ENCODE results near the gene PKN2.

DNA sequence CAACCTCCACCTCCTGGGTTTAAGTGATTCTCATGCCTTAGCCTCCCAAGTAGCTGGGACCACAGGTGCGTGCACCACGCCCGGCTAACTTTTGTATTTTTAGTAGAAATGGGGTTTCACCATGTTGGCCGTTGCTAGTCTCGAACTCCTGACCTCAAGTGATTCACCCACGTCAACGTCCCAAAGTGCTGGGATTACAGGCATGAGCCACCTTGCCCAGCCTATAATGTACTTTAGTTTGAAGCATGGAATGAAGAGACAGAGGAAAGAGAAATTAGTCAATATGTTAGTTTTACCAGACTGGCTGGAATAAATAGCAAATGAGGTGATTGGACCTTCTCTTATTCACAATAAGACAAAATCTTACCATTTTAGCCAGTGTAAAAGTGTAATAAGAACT, 118.3 kb downstream of the PKN2 start:
- TF ChIP-seq, protein P1, sequence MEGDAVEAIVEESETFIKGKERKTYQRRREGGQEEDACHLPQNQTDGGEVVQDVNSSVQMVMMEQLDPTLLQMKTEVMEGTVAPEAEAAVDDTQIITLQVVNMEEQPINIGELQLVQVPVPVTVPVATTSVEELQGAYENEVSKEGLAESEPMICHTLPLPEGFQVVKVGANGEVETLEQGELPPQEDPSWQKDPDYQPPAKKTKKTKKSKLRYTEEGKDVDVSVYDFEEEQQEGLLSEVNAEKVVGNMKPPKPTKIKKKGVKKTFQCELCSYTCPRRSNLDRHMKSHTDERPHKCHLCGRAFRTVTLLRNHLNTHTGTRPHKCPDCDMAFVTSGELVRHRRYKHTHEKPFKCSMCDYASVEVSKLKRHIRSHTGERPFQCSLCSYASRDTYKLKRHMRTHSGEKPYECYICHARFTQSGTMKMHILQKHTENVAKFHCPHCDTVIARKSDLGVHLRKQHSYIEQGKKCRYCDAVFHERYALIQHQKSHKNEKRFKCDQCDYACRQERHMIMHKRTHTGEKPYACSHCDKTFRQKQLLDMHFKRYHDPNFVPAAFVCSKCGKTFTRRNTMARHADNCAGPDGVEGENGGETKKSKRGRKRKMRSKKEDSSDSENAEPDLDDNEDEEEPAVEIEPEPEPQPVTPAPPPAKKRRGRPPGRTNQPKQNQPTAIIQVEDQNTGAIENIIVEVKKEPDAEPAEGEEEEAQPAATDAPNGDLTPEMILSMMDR (conservative IDR thresholded peaks at IDR 0.05; ENCODE audit: low read depth, low read length), result no peak
- TF ChIP-seq POLR2A (IDR thresholded peaks at IDR 0.05; ENCODE audit: low read depth, low read length) (no peak), CEBPB (IDR thresholded peaks at IDR 0.05; ENCODE audit: low read depth, low read length) (no peak), MXI1 (IDR thresholded peaks at IDR 0.05; ENCODE audit: borderline replicate concordance, low read depth, low read length) (no peak)
- TF ChIP-seq, protein P2, sequence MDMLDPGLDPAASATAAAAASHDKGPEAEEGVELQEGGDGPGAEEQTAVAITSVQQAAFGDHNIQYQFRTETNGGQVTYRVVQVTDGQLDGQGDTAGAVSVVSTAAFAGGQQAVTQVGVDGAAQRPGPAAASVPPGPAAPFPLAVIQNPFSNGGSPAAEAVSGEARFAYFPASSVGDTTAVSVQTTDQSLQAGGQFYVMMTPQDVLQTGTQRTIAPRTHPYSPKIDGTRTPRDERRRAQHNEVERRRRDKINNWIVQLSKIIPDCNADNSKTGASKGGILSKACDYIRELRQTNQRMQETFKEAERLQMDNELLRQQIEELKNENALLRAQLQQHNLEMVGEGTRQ (IDR thresholded peaks at IDR 0.05; ENCODE audit: low read depth, low read length), result no peak
- TF ChIP-seq, protein P3, sequence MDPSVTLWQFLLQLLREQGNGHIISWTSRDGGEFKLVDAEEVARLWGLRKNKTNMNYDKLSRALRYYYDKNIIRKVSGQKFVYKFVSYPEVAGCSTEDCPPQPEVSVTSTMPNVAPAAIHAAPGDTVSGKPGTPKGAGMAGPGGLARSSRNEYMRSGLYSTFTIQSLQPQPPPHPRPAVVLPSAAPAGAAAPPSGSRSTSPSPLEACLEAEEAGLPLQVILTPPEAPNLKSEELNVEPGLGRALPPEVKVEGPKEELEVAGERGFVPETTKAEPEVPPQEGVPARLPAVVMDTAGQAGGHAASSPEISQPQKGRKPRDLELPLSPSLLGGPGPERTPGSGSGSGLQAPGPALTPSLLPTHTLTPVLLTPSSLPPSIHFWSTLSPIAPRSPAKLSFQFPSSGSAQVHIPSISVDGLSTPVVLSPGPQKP (IDR thresholded peaks at IDR 0.05; ENCODE audit: borderline replicate concordance, low read depth, low read length), result no peak
